ENCODE results near the gene PMM2. TPM values are rescaled to one million over a fixed set of nuclear protein-coding genes. Genes with fewer than 3 reads are reported as not detected.

The PMM2 gene
- total RNA-seq, 2 experiments from 2014 or later: 32.7 to 34.3 TPM

DNA sequence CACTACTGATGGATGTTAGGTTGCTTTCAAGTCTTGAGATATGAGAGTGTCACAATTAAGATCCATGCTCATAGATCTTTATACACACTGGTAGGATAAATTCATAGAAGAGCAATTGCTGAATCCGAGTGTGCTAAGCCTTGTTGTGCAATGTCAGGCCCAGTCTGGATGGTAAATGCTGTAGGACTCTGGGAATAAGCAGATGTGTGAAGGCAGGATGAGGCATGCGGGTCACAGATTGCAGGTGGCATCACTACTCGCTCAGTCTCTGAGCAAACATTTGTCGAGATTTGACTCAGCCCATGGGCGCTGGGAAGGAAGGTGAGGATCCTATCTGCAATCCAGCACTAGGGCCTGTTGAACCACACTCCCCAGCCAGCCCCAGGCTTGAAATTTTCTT, 40.9 kb upstream of the PMM2 start:
- ATAC-seq (no peak), DNase-seq (no peak)
- intact Hi-C loops (cut with micrococcal nuclease): no loop called here
- ChIA-PET CTCF (no interaction called here), POLR2A (no interaction called here)
- no peaks in the 10 kb centered on the region for H3K36me3 Mint-ChIP-seq (ENCODE audit: low read depth)
- H3K9me3 Mint-ChIP-seq: no peaks in the 10 kb centered on the region
- no peak overlapping the region for H3K27ac Mint-ChIP-seq
- H3K4me1 Mint-ChIP-seq (ENCODE audit: low read depth): no peaks in the 10 kb centered on the region
- H3K4me3 Mint-ChIP-seq: no peak overlapping the region
- no peaks in the 10 kb centered on the region for H3K27me3 Mint-ChIP-seq
- TF ChIP-seq, protein P1, sequence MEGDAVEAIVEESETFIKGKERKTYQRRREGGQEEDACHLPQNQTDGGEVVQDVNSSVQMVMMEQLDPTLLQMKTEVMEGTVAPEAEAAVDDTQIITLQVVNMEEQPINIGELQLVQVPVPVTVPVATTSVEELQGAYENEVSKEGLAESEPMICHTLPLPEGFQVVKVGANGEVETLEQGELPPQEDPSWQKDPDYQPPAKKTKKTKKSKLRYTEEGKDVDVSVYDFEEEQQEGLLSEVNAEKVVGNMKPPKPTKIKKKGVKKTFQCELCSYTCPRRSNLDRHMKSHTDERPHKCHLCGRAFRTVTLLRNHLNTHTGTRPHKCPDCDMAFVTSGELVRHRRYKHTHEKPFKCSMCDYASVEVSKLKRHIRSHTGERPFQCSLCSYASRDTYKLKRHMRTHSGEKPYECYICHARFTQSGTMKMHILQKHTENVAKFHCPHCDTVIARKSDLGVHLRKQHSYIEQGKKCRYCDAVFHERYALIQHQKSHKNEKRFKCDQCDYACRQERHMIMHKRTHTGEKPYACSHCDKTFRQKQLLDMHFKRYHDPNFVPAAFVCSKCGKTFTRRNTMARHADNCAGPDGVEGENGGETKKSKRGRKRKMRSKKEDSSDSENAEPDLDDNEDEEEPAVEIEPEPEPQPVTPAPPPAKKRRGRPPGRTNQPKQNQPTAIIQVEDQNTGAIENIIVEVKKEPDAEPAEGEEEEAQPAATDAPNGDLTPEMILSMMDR (IDR thresholded peaks at IDR 0.05): no peak

DNA sequence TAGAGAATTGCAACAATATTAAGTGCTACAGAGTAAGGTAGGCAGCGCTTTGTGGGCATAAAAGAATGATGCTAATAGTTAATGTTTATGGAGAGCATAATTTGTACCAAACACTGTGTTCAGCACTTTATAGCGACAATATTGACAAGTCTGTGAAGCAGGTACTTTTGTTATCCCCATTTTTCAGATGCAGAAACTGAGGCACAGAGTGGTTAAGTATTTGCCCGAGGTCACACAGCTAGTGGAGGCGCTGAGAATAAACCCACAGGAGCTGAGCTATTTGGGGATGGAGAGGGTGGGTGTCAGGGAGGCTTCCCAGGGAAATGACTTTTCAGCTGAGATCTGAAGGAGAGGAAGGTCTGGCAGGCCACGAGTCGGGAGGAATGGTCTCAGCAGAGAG, 39.6 kb upstream of the PMM2 start:
- intact Hi-C loops (cut with micrococcal nuclease): no loop called here

DNA sequence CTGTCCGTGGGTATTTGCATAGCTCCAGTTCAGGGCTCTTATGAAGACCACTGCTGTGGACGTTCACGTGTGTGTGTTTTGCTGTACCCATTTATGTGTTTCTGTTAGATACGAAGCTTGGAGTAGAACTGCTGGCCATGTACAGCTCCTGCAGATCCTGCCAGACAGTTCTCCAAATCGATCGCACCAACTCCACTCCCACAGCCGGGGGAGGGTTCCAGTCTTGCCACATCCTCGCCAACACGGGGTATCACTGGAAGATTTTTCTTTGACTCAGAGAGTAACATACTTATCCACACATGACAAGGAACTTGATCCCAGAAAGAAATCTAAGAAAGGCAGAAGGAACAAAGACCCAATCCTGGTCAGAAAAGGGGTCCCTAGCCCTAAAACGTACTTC, 37.6 kb upstream of the PMM2 start:
- Mint-ChIP-seq H3K36me3 (ENCODE audit: low read depth) (no peaks in the 10 kb centered on the region), H3K9me3 (no peaks in the 10 kb centered on the region), H3K4me3 (no peak overlapping the region), H3K27me3 (no peaks in the 10 kb centered on the region), H3K27ac (no peak overlapping the region), H3K4me1 (ENCODE audit: low read depth) (no peaks in the 10 kb centered on the region)
- TF ChIP-seq, protein P1 (IDR thresholded peaks at IDR 0.05): no peak
- CTCF ChIA-PET: no interaction called here
- POLR2A ChIA-PET: no interaction called here
- intact Hi-C loops (cut with micrococcal nuclease): no loop called here
- ATAC-seq (no peak), DNase-seq (no peak)

More for the DNA sequence above, 39.6 kb upstream of the PMM2 start:
- H3K4me1 Mint-ChIP-seq (ENCODE audit: low read depth): no peaks in the 10 kb centered on the region
- no peaks in the 10 kb centered on the region for H3K9me3 Mint-ChIP-seq
- no peak for DNase-seq
- ATAC-seq: no peak
- H3K27ac Mint-ChIP-seq: no peak overlapping the region
- H3K27me3 Mint-ChIP-seq: no peaks in the 10 kb centered on the region
- ChIA-PET POLR2A (no interaction called here), CTCF (no interaction called here)
- no peak overlapping the region for H3K4me3 Mint-ChIP-seq
- TF ChIP-seq, protein P1 (IDR thresholded peaks at IDR 0.05): no peak
- no peaks in the 10 kb centered on the region for H3K36me3 Mint-ChIP-seq (ENCODE audit: low read depth)

GRCh38 chr16:8761078-8761477, 36.6 kb upstream of the PMM2 start:
- Mint-ChIP-seq H3K4me1 (ENCODE audit: low read depth) (no peaks in the 10 kb centered on the region), H3K9me3 (no peaks in the 10 kb centered on the region), H3K4me3 (no peak overlapping the region), H3K36me3 (ENCODE audit: low read depth) (peaks cover 2% of the 10 kb centered on the region), H3K27ac (no peak overlapping the region), H3K27me3 (no peaks in the 10 kb centered on the region)
- ChIA-PET CTCF (no interaction called here), POLR2A (no interaction called here)
- ATAC-seq: no peak
- TF ChIP-seq, protein P1 (IDR thresholded peaks at IDR 0.05): no peak
- DNase-seq: no peak
- intact Hi-C loops (cut with micrococcal nuclease): no loop called here

DNA sequence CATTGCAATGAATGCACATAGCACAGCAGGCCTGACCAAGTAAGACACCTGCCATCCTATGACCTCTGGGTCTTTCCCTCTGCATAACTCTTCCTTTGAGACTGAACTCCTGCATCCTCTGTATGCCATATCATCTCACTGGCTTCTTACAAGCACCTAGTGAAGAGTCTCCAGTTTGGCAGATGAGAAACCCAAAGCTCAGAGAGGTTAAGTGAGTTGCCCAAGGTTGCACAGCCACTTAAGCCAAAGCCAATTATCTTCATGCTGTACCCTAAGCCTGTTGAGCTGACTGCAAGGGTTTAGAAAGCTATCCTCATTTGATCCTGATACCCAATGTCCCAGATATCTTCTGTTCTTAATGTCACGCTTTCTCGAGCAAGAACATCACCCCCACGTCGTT, 35.4 kb upstream of the PMM2 start:
- H3K9me3 Mint-ChIP-seq: no peaks in the 10 kb centered on the region
- intact Hi-C loops (cut with micrococcal nuclease): no loop called here
- H3K4me3 Mint-ChIP-seq: no peak overlapping the region
- ATAC-seq (no peak), DNase-seq (no peak)
- H3K27ac Mint-ChIP-seq: no peak overlapping the region
- TF ChIP-seq, protein P1 (IDR thresholded peaks at IDR 0.05): no peak
- H3K27me3 Mint-ChIP-seq: no peaks in the 10 kb centered on the region
- ChIA-PET POLR2A (no interaction called here), CTCF (no interaction called here)
- peaks cover 2% of the 10 kb centered on the region for H3K36me3 Mint-ChIP-seq (ENCODE audit: low read depth)
- H3K4me1 Mint-ChIP-seq (ENCODE audit: low read depth): no peaks in the 10 kb centered on the region

All from activated CD8-positive, alpha-beta T cell treated with anti-CD3 and anti-CD28 coated beads for 36 hours (primary cell).